GM23338 (cell line): Measurements from ENCODE around the gene FKBP7. TPM values are rescaled to one million over a fixed set of nuclear protein-coding genes. Genes with fewer than 3 reads are reported as not detected.

ENCODE experiments used
- ATAC-seq: fragments of 200-7000 bp; cut with Tn5 transposase; 3 replicates; pipeline ENCODE4 v1.9.1; 2020
- DNase-seq: peaks from one replicate; pipeline ENCODE4 v3.0.0-alpha.2; 2015; ENCODE audit warnings: low spot score
- H2AFZ ChIP-seq: fragments of 200-600 bp; sonication (generic); 2 replicates; pipeline ENCODE4 v1.8.0; 2016; ENCODE audit warnings: antibody characterized with exemption, mild to moderate bottlenecking, moderate library complexity
- H3F3A ChIP-seq: fragments of 200-600 bp; sonication (generic); replicated peaks from 2 replicates; pipeline ENCODE4 v1.8.0; 2017; ENCODE audit warnings: antibody characterized with exemption, mixed run types, low read depth
- H3K27ac ChIP-seq: fragments of 200-600 bp; sonication (generic); 2 replicates; pipeline ENCODE4 v1.6.1; 2016; ENCODE audit warnings: low read depth
- H3K27me3 ChIP-seq: fragments of 200-600 bp; sonication (generic); 2 replicates; pipeline ENCODE4 v1.8.0; 2016; ENCODE audit warnings: mild to moderate bottlenecking, mixed run types, moderate library complexity; ENCODE audit not compliant: insufficient read depth
- H3K36me3 ChIP-seq: fragments of 200-600 bp; sonication (generic); 2 replicates; pipeline ENCODE4 v1.8.0; 2016; ENCODE audit warnings: mild to moderate bottlenecking; ENCODE audit not compliant: insufficient read depth
- H3K4me1 ChIP-seq: fragments of 200-600 bp; sonication (generic); 2 replicates; pipeline ENCODE4 v1.8.0; 2016; ENCODE audit warnings: mild to moderate bottlenecking, moderate library complexity; ENCODE audit not compliant: insufficient read depth
- H3K4me2 ChIP-seq: fragments of 200-600 bp; sonication (generic); 2 replicates; pipeline ENCODE4 v1.7.1; 2017; ENCODE audit warnings: mixed run types
- H3K4me3 ChIP-seq: fragments of 200-600 bp; sonication (generic); 2 replicates; pipeline ENCODE4 v1.6.1; 2016; ENCODE audit warnings: mixed run types
- H3K79me2 ChIP-seq: fragments of 200-600 bp; sonication (generic); replicated peaks from 2 replicates; pipeline ENCODE4 v1.8.0; 2017; ENCODE audit warnings: mild to moderate bottlenecking; ENCODE audit not compliant: insufficient read depth
- H3K9me2 ChIP-seq: fragments of 200-600 bp; sonication (generic); 2 replicates; pipeline ENCODE4 v1.8.0; 2017; ENCODE audit not compliant: insufficient read depth
- H4K20me1 ChIP-seq: fragments of 200-600 bp; sonication (generic); replicated peaks from 2 replicates; pipeline ENCODE4 v1.8.0; 2017; ENCODE audit warnings: mild to moderate bottlenecking; ENCODE audit not compliant: insufficient read depth
- H3K27ac Mint-ChIP-seq: 2 replicates; pipeline ENCODE4 v1.8.0; 2020; ENCODE audit warnings: inconsistent platforms, mild to moderate bottlenecking, moderate library complexity, mixed read lengths
- H3K27me3 Mint-ChIP-seq: 3 replicates; pipeline ENCODE4 v1.8.0; 2022; ENCODE audit warnings: low read depth, mild to moderate bottlenecking, moderate library complexity, mixed read lengths, inconsistent platforms; ENCODE audit not compliant: insufficient read depth, poor library complexity
- H3K36me3 Mint-ChIP-seq: 3 replicates; pipeline ENCODE4 v1.8.0; 2021; ENCODE audit warnings: low read depth, mild to moderate bottlenecking, inconsistent platforms, moderate library complexity, mixed read lengths
- H3K4me1 Mint-ChIP-seq: 3 replicates; pipeline ENCODE4 v1.8.0; 2020; ENCODE audit warnings: mild to moderate bottlenecking, inconsistent platforms, mixed read lengths
- H3K4me3 Mint-ChIP-seq: 3 replicates; pipeline ENCODE4 v1.8.0; 2021; ENCODE audit warnings: moderate library complexity, mild to moderate bottlenecking, inconsistent platforms, mixed read lengths
- H3K9me3 Mint-ChIP-seq: 3 replicates; pipeline ENCODE4 v1.8.0; 2020; ENCODE audit warnings: moderate library complexity, mild to moderate bottlenecking, inconsistent platforms, mixed read lengths
- CREB1 ChIP-seq: fragments of 250-450 bp; sonication (Bioruptor Pico); IDR thresholded peaks from 2 replicates; pipeline ENCODE4 v1.5.0; 2020; ENCODE audit warnings: low read depth, mild to moderate bottlenecking, moderate library complexity
- CTCF ChIP-seq, 2 experiments: fragments of 200-600 bp in 1 of 2; sonication (generic) in 1 of 2; conservative IDR thresholded peaks; 2 replicates each; pipeline versions ENCODE4 v1.5.1 to v1.6.1; 2016 to 2017; ENCODE audit warnings: antibody characterized with exemption in 2 of 2, low read depth in 2 of 2, mild to moderate bottlenecking in 2 of 2, moderate library complexity in 1 of 2
- EZH2 ChIP-seq: fragments of 200-600 bp; sonication (generic); IDR thresholded peaks from one replicate; pipeline ENCODE4 v1.8.0; 2017; ENCODE audit warnings: antibody characterized with exemption, mild to moderate bottlenecking, low read depth; ENCODE audit not compliant: unreplicated experiment
- EZH2phosphoT487 ChIP-seq: fragments of 200-600 bp; sonication (generic); IDR thresholded peaks from one replicate; pipeline ENCODE4 v1.8.1; 2018; ENCODE audit warnings: antibody characterized with exemption; ENCODE audit not compliant: unreplicated experiment
- JUNB ChIP-seq: IDR thresholded peaks from one replicate; pipeline ENCODE4 v1.6.1; 2016; ENCODE audit warnings: antibody characterized with exemption; ENCODE audit not compliant: unreplicated experiment
- NANOG ChIP-seq: IDR thresholded peaks from 2 replicates; pipeline ENCODE4 v1.6.1; 2016; ENCODE audit warnings: antibody characterized with exemption, borderline replicate concordance
- POLR2AphosphoS5 ChIP-seq: IDR thresholded peaks from 2 replicates; pipeline ENCODE4 v1.6.1; 2016; ENCODE audit warnings: antibody characterized with exemption, low read depth
- ZNF331 ChIP-seq: fragments of 250-450 bp; sonication (Bioruptor Pico); IDR thresholded peaks from 2 replicates; pipeline ENCODE4 v1.5.0; 2020; ENCODE audit warnings: low read depth, mild to moderate bottlenecking, moderate library complexity
- ZNF462 ChIP-seq: fragments of 250-450 bp; sonication (Bioruptor Pico); IDR thresholded peaks from 2 replicates; pipeline ENCODE4 v1.5.0; 2020; ENCODE audit warnings: mild to moderate bottlenecking, moderate library complexity
- polyA plus RNA-seq: library from polyadenylated mRNA; unstranded; fragments of >200 nt; fragmentation: Nextera tagmentation; extraction: Ambion mirVana; gene quantifications from 2 replicates; pipeline ENCODE4 v1.2.1, GENCODE V29; 2016
- total RNA-seq: library from RNA; depleted of rRNA; stranded (reverse); fragments of >200 nt; shearing (Covaris generic); gene quantifications from 2 replicates; pipeline ENCODE4 v1.2.3, GENCODE V29; 2014
- TF ChIP-seq, protein P1 (sequence below): IDR thresholded peaks from 2 replicates; pipeline ENCODE4 v1.6.1; 2016; ENCODE audit warnings: antibody characterized with exemption

The FKBP7 gene
- total and polyA plus RNA-seq, 2 experiments from 2014 or later = 8.3 to 9.0 TPM

DNA sequence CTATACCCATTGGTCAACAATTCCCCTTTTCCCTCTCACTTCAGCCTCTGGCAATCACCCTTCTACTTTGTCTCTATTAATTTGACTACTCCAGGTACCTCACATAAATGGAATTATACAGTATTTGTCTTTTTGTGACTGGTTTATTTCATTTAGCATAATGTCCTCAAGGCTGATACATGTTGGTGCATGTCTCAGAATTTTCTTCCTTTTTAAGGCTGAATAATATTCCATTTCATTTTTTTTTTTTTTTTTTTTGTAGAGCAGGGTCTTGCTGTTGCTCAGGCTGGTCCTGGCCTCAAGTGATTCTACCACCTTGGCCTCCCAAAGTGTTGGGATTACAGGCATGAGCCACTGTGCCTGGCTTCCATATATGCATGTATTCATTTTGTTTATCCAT lies 1.9 kb downstream of the FKBP7 start (continued):
- TF ChIP-seq ZNF462 (no peak), POLR2AphosphoS5 (no peak)

DNA sequence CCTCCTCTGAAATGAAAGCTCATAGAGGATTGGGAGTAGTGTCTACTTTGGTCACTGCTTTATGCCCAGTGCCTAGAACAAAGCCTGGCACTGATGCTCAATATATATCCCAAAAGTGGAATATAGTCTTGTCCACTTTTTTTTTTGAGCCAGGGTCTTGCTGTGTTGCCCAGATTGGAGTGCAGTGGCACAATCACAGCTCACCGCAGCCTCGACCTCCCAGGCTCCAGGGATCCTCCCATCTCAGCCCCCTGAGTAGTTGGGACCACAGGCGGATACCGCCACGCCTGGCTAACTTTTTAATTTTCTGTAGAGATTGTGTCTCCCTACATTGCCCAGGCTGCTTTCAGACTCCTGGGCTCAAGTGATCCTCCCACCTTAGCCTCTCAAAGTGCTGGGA lies 3.8 kb downstream of the FKBP7 start:
- no peak for TF ChIP-seq POLR2AphosphoS5
- no peak for TF ChIP-seq EZH2phosphoT487
- TF ChIP-seq CTCF (conservative IDR thresholded peaks at IDR 0.05; ENCODE audit: low read depth in 2 of 2) = no peak
- no peak for TF ChIP-seq JUNB
- no peak for TF ChIP-seq NANOG
- TF ChIP-seq, protein P1, sequence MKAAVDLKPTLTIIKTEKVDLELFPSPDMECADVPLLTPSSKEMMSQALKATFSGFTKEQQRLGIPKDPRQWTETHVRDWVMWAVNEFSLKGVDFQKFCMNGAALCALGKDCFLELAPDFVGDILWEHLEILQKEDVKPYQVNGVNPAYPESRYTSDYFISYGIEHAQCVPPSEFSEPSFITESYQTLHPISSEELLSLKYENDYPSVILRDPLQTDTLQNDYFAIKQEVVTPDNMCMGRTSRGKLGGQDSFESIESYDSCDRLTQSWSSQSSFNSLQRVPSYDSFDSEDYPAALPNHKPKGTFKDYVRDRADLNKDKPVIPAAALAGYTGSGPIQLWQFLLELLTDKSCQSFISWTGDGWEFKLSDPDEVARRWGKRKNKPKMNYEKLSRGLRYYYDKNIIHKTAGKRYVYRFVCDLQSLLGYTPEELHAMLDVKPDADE = no peak
- TF ChIP-seq CREB1 = no peak
- no peak for TF ChIP-seq ZNF331
- TF ChIP-seq EZH2 = no peak
- H3K4me3 Mint-ChIP-seq = no peak overlapping the region
- H3K4me2 ChIP-seq = no peak overlapping the region

More for the DNA sequence above, 3.8 kb downstream of the FKBP7 start:
- H3K79me2 ChIP-seq = no peaks in the 10 kb centered on the region
- Mint-ChIP-seq H3K27ac (no peak overlapping the region), H3K9me3 (no peaks in the 10 kb centered on the region; the same call in 2 of the 3 replicates), H3K27me3 (no peaks in the 10 kb centered on the region), H3K36me3 (no peaks in the 10 kb centered on the region; the same call in 2 of the 3 replicates), H3K4me1 (peaks cover 10% of the 10 kb centered on the region; the same call in 2 of the 3 replicates)
- no peaks in the 10 kb centered on the region for H4K20me1 ChIP-seq
- ATAC-seq (no peak), DNase-seq (no peak)
- H3F3A ChIP-seq = peaks cover 2% of the 10 kb centered on the region; the same call in 1 of the 2 replicates
- H2AFZ ChIP-seq = no peak overlapping the region
- H3K9me2 ChIP-seq = no peaks in the 10 kb centered on the region
- 0 out of 2 replicates have a peak, but pooled peaks cover 5% of the 10 kb centered on the region for H3K27me3 ChIP-seq
- H3K36me3 ChIP-seq = no peaks in the 10 kb centered on the region
- H3K27ac ChIP-seq = no peak overlapping the region
- no peak overlapping the region for H3K4me3 ChIP-seq
- H3K4me1 ChIP-seq = peaks cover 6% of the 10 kb centered on the region; the same call in 1 of the 2 replicates
